HEK293 (cell line): ENCODE measurements around the gene TTLL7.

Source experiments
- CTCF ChIA-PET: fragments of 350-600 bp; formaldehyde crosslinking; extraction: SDS; loops from one replicate; lab custom pipeline; 2021; ENCODE audit warnings: antibody characterized with exemption; lab: Yijun Ruan, JAX
- POLR2A ChIA-PET: fragments of 300-600 bp; formaldehyde crosslinking; extraction: SDS; loops from one replicate; lab custom pipeline; 2020; ENCODE audit warnings: antibody characterized with exemption, inconsistent platforms; lab: Yijun Ruan, JAX
- H3K27ac ChIP-seq: fragments of 200-500 bp; sonication (Bioruptor generic); 2 replicates; pipeline ENCODE4 v1.5.1; 2014; ENCODE audit warnings: low read depth, low read length, control low read depth, inconsistent platforms; ENCODE audit errors: extremely low read depth
- H3K36me3 ChIP-seq, 2 experiments: fragments of 200-500 bp in 1 of 2; sonication (Bioruptor generic) in 1 of 2; 1 replicate in 1 of 2; 2 replicates in 1 of 2; pipeline ENCODE4 v1.5.1; 2014 to 2017; ENCODE audit warnings: inconsistent platforms in 2 of 2, low read length in 2 of 2; ENCODE audit not compliant: control insufficient read depth in 2 of 2, insufficient read depth in 1 of 2
- H3K4me1 ChIP-seq: fragments of 200-500 bp; sonication (Bioruptor generic); 2 replicates; pipeline ENCODE4 v1.5.1; 2014; ENCODE audit warnings: mild to moderate bottlenecking, low read length, inconsistent platforms; ENCODE audit not compliant: control insufficient read depth, insufficient read depth
- H3K4me3 ChIP-seq: 2 replicates; pipeline ENCODE4 v1.5.1; 2011; ENCODE audit warnings: low read depth, mild to moderate bottlenecking, control low read depth, low read length, moderate library complexity
- H3K9me3 ChIP-seq: fragments of 200-500 bp; sonication (Bioruptor generic); 2 replicates; pipeline ENCODE4 v1.5.1; 2014; ENCODE audit warnings: low read depth, low read length, inconsistent platforms; ENCODE audit not compliant: control insufficient read depth, insufficient read depth
- BCL11A ChIP-seq: fragments of 450-650 bp; formaldehyde crosslinking; IDR thresholded peaks from 2 replicates; pipeline ENCODE4 v1.5.1; 2016; ENCODE audit warnings: low read depth, missing biosample characterization, missing genetic modification characterization
- HOXA7 ChIP-seq: sonication (generic); formaldehyde crosslinking; IDR thresholded peaks from 2 replicates; pipeline ENCODE4 v1.8.1; 2022; ENCODE audit warnings: missing genetic modification reagents, borderline replicate concordance
- HOXD13 ChIP-seq: sonication (generic); formaldehyde crosslinking; IDR thresholded peaks from 2 replicates; pipeline ENCODE4 v1.8.0; 2022; ENCODE audit warnings: missing genetic modification reagents, borderline replicate concordance
- KLF10 ChIP-seq: fragments of 450-650 bp; IDR thresholded peaks from 2 replicates; pipeline ENCODE4 v1.5.1; 2018; ENCODE audit warnings: missing biosample characterization, mild to moderate bottlenecking, missing genetic modification characterization
- PRDM10 ChIP-seq: fragments of 450-650 bp; formaldehyde crosslinking; IDR thresholded peaks from 2 replicates; pipeline ENCODE4 v1.5.1; 2016; ENCODE audit warnings: missing biosample characterization, missing genetic modification characterization
- SP2 ChIP-seq: fragments of 450-650 bp; formaldehyde crosslinking; IDR thresholded peaks from 2 replicates; pipeline ENCODE4 v1.5.1; 2016; ENCODE audit warnings: missing biosample characterization, missing genetic modification characterization
- TSHZ1 ChIP-seq: fragments of 450-650 bp; formaldehyde crosslinking; IDR thresholded peaks from 2 replicates; pipeline ENCODE4 v1.5.1; 2016; ENCODE audit warnings: missing biosample characterization, missing genetic modification characterization, borderline replicate concordance
- ZIC2 ChIP-seq: fragments of 450-650 bp; formaldehyde crosslinking; IDR thresholded peaks from 2 replicates; pipeline ENCODE4 v1.5.1; 2016; ENCODE audit warnings: missing biosample characterization, missing genetic modification characterization
- ZNF239 ChIP-seq: fragments of 450-650 bp; formaldehyde crosslinking; IDR thresholded peaks from 2 replicates; pipeline ENCODE4 v1.5.1; 2016; ENCODE audit warnings: missing biosample characterization, missing genetic modification characterization
- ZNF335 ChIP-seq: fragments of 450-650 bp; formaldehyde crosslinking; conservative IDR thresholded peaks from 2 replicates; pipeline ENCODE4 v1.5.1; 2016; ENCODE audit warnings: missing biosample characterization, missing genetic modification characterization
- ZNF391 ChIP-seq: fragments of 450-650 bp; formaldehyde crosslinking; IDR thresholded peaks from 2 replicates; pipeline ENCODE4 v1.5.1; 2016; ENCODE audit warnings: low read depth, missing biosample characterization, missing genetic modification characterization, borderline replicate concordance
- ZNF48 ChIP-seq: fragments of 450-650 bp; formaldehyde crosslinking; IDR thresholded peaks from 2 replicates; pipeline ENCODE4 v1.5.1; 2016; ENCODE audit warnings: missing biosample characterization, missing genetic modification characterization
- ZNF544 ChIP-seq: fragments of 450-650 bp; formaldehyde crosslinking; IDR thresholded peaks from 2 replicates; pipeline ENCODE4 v1.5.0; 2017; ENCODE audit warnings: missing biosample characterization, missing genetic modification characterization
- ZNF600 ChIP-seq: fragments of 450-650 bp; formaldehyde crosslinking; IDR thresholded peaks from 2 replicates; pipeline ENCODE4 v1.5.1; 2016; ENCODE audit warnings: missing biosample characterization, missing genetic modification characterization
- ZNF660 ChIP-seq: fragments of 450-650 bp; IDR thresholded peaks from 2 replicates; pipeline ENCODE4 v1.5.1; 2018; ENCODE audit warnings: missing biosample characterization, mild to moderate bottlenecking, missing genetic modification characterization
- ZNF792 ChIP-seq: fragments of 450-650 bp; formaldehyde crosslinking; IDR thresholded peaks from 2 replicates; pipeline ENCODE4 v1.5.1; 2016; ENCODE audit warnings: missing biosample characterization, missing genetic modification characterization
- TF ChIP-seq, protein P1 (sequence below): fragments of 450-650 bp; formaldehyde crosslinking; IDR thresholded peaks from 2 replicates; pipeline ENCODE4 v1.5.1; 2016; ENCODE audit warnings: missing biosample characterization, missing genetic modification characterization, borderline replicate concordance
- TF ChIP-seq, protein P2 (sequence below): fragments of 450-650 bp; formaldehyde crosslinking; IDR thresholded peaks from 2 replicates; pipeline ENCODE4 v1.5.1; 2016; ENCODE audit warnings: missing biosample characterization, missing genetic modification characterization

The TTLL7 gene

GRCh38 chr1:83942914-83943313 is 56.0 kb downstream of the TTLL7 start:
- no peaks in the 10 kb centered on the region for H3K36me3 ChIP-seq
- ChIA-PET CTCF (interaction anchor here (0.9 to 1.1 kb wide), 3 partner anchors 11 to 541 kb away, joined by 3 to 5 read pairs (median 5); partner anchors contain the start of gene TTLL7), POLR2A (no interaction called here)
- H3K27ac ChIP-seq, result no peak overlapping the region
- no peak for TF ChIP-seq PRDM10 (tag by site-specific recombination)
- no peak for TF ChIP-seq ZNF792 (tag by site-specific recombination)
- TF ChIP-seq, protein P1, sequence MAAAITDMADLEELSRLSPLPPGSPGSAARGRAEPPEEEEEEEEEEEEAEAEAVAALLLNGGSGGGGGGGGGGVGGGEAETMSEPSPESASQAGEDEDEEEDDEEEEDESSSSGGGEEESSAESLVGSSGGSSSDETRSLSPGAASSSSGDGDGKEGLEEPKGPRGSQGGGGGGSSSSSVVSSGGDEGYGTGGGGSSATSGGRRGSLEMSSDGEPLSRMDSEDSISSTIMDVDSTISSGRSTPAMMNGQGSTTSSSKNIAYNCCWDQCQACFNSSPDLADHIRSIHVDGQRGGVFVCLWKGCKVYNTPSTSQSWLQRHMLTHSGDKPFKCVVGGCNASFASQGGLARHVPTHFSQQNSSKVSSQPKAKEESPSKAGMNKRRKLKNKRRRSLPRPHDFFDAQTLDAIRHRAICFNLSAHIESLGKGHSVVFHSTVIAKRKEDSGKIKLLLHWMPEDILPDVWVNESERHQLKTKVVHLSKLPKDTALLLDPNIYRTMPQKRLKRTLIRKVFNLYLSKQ (tag by site-specific recombination), result no peak
- no peak for TF ChIP-seq ZIC2 (tag by site-specific recombination)
- no peak for TF ChIP-seq HOXA7 (CRISPR knock-in tag)
- no peak for TF ChIP-seq ZNF660 (tag by site-specific recombination)
- no peak for TF ChIP-seq TSHZ1 (tag by site-specific recombination)
- TF ChIP-seq ZNF544 (tag by site-specific recombination), result no peak
- no peak for TF ChIP-seq HOXD13 (CRISPR knock-in tag)
- TF ChIP-seq ZNF239 (tag by site-specific recombination), result no peak
- TF ChIP-seq, protein P2, sequence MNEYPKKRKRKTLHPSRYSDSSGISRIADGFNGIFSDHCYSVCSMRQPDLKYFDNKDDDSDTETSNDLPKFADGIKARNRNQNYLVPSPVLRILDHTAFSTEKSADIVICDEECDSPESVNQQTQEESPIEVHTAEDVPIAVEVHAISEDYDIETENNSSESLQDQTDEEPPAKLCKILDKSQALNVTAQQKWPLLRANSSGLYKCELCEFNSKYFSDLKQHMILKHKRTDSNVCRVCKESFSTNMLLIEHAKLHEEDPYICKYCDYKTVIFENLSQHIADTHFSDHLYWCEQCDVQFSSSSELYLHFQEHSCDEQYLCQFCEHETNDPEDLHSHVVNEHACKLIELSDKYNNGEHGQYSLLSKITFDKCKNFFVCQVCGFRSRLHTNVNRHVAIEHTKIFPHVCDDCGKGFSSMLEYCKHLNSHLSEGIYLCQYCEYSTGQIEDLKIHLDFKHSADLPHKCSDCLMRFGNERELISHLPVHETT, result no peak
- TF ChIP-seq SP2 (tag by site-specific recombination), result no peak
- TF ChIP-seq KLF10 (tag by site-specific recombination), result no peak
- no peak for TF ChIP-seq ZNF335 (tag by site-specific recombination)
- no peak for TF ChIP-seq BCL11A (tag by site-specific recombination)
- no peak for TF ChIP-seq ZNF391 (tag by site-specific recombination)
- TF ChIP-seq ZNF600 (tag by site-specific recombination), result no peak
- no peak for TF ChIP-seq ZNF48 (tag by site-specific recombination)
- no peak overlapping the region for H3K4me3 ChIP-seq
- no peaks in the 10 kb centered on the region for H3K9me3 ChIP-seq
- H3K4me1 ChIP-seq, result no peaks in the 10 kb centered on the region
